ENCODE measurements around the gene MSMB. TPM values are rescaled to one million over a fixed set of nuclear protein-coding genes. Genes with fewer than 3 reads are reported as not detected.
"Not testable (repeated sequence)": the region's sequence is repeated elsewhere in the genome, so short reads cannot be mapped to it uniquely, and the experiment has no call there.

The MSMB gene
- total RNA-seq, 2 donors from 2014 or later, result not detected

DNA sequence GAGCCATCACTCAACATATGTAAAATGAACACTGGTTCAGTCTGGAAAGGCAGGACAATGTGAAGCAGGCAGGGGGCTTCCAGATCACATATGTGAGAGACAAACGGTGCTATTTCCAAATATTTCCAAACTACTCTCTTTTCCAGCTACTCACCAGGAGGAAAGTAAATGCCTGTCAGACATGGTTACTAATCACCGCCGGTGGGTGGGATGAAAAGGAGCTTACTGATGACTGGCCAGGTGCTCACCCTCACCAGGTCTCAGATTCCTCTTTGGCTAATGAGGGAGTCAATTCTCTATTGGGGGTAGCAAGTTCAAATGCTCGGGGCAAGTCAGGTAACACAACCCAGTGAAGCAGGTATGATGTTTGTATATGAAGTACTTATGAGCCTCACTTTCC is 9.7 kb upstream of the MSMB start:
- Histone ChIP-seq H3K4me3 (no peak overlapping the region), H3K9me3 (no peaks in the 10 kb centered on the region), H3K9ac (ENCODE audit: low read depth in 2 of 2, low read length in 2 of 2) (no peak overlapping the region), H3K27me3 (no peaks in the 10 kb centered on the region), H3K36me3 (no peaks in the 10 kb centered on the region), H3K4me1 (no peaks in the 10 kb centered on the region), H3K27ac (no peak overlapping the region)
- DNase-seq, result no peak
- TF ChIP-seq, protein P1, sequence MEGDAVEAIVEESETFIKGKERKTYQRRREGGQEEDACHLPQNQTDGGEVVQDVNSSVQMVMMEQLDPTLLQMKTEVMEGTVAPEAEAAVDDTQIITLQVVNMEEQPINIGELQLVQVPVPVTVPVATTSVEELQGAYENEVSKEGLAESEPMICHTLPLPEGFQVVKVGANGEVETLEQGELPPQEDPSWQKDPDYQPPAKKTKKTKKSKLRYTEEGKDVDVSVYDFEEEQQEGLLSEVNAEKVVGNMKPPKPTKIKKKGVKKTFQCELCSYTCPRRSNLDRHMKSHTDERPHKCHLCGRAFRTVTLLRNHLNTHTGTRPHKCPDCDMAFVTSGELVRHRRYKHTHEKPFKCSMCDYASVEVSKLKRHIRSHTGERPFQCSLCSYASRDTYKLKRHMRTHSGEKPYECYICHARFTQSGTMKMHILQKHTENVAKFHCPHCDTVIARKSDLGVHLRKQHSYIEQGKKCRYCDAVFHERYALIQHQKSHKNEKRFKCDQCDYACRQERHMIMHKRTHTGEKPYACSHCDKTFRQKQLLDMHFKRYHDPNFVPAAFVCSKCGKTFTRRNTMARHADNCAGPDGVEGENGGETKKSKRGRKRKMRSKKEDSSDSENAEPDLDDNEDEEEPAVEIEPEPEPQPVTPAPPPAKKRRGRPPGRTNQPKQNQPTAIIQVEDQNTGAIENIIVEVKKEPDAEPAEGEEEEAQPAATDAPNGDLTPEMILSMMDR (IDR thresholded peaks at IDR 0.05), result no peak
- intact Hi-C loops (cut with DNase I), result no loop called here

DNA sequence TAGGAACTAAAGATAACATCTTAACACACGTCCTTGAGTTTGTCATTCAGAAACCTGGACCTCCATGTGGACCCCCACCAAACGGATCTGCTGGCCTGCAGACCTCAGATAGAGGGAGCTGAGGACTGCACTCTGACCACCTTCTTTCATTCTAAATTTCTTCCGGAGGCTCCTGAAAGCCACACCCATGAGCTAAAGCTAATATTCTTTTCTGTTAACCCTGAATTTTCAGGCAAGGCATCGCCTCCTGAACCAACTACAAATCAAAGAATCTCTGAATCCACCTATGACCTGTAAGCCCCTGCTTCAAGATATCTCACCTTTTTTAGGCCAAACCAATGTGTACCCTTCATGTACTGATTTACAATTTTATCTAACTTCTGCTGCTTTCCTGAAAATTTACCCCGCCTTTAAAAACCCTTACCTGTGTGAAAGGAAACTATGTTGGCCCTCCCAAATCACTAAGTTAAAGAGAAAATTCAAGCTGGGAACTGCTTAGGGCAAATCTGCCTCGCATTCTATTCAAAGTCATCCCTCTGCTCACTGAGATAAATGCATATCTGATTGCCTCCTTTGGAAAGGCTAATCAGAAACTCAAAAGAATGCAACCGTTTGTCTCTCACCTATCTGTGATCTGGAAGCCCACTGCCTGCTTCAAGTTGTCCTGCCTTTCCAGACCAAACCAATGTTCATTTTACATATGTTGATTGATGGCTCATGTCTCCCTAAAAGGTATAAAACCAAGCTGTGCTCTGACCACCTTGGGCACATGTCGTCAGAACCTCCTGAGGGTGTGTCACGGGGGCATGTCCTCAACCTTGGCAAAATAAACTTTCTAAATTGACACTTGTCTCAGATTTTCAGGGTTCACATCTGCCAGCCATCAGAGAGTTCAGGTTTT is 7.7 kb upstream of the MSMB start:
- Histone ChIP-seq H3K9ac (ENCODE audit: low read depth in 2 of 2, low read length in 2 of 2) (no peak overlapping the region), H3K36me3 (no peaks in the 10 kb centered on the region), H3K27me3 (no peaks in the 10 kb centered on the region), H3K9me3 (no peaks in the 10 kb centered on the region), H3K4me1 (no peaks in the 10 kb centered on the region), H3K4me3 (no peak overlapping the region), H3K27ac (no peak overlapping the region)
- TF ChIP-seq, protein P1 (IDR thresholded peaks at IDR 0.05), result no peak
- DNase-seq, result no peak
- intact Hi-C loops (cut with DNase I), result no loop called here

DNA sequence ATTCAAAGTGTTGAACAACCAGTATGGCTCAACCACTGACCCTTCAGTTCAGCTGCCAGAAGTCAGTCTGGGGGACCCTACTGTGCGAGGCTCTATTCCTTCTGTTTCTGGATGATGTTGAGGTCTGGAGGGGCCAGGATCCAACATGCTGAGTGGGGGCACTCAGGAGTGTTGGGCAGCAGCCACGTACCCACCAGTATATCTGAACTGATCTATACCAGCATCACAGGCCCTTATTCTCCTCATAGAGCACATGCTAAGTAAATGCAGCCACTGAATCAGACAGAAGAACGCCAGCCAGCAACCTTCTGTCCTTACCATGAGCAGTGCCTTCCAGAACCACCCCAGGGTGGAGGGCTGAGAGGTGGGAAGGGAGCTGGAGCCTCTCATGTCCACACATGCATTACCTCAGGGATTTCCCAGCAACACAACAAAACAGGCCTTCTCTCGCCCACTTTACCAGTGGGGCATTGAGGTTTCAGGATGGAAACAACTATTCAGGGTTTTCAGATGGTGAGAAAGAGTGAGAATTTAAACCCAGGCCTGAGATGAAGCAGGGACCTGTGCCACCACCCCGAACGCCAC is 6.8 kb upstream of the MSMB start:
- Histone ChIP-seq H3K27ac (no peak overlapping the region), H3K36me3 (no peaks in the 10 kb centered on the region), H3K9ac (ENCODE audit: low read depth in 2 of 2, low read length in 2 of 2) (no peak overlapping the region), H3K4me1 (no peaks in the 10 kb centered on the region), H3K4me3 (no peak overlapping the region), H3K9me3 (no peaks in the 10 kb centered on the region), H3K27me3 (no peaks in the 10 kb centered on the region)
- TF ChIP-seq, protein P1 (IDR thresholded peaks at IDR 0.05), result no peak
- DNase-seq, result no peak
- intact Hi-C loops (cut with DNase I), result no loop called here

DNA sequence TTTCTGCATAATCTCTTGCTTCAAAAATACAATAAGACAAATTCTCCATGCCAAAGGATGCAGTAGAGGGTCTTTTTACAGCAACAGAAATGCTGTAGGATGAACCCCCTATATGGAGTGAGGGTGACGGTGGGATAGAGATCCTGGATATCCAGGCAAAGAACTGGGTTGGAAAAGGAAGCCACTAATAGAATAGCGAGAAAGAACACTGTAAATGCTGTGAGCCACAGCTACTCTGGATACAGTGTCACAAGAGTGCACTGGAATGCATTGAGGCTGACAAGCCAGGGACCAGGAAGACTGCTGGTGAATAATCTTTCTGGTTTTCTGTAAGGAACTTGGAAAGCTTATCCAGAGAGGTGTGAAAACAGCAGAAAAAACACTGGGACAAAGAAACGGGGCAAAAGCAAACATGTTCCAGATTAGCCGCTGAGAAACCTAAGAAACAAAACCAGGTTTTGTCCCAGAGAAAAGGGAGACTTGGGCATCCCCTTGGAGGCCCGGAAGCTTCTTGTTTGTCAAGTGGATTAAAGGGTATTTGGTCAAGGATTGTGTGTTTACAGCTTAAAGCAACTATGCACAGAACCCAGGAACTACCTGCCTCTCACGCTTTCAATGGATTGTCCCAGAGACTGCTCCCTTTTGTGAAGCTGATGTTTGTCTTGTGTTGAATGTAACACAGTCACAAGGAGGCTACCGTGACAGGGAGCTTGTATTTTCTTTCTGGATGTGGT is 6.2 kb upstream of the MSMB start:
- no peak for DNase-seq
- Histone ChIP-seq H3K9ac (ENCODE audit: low read depth in 2 of 2, low read length in 2 of 2) (no peak overlapping the region), H3K36me3 (no peaks in the 10 kb centered on the region), H3K9me3 (no peaks in the 10 kb centered on the region), H3K27me3 (no peaks in the 10 kb centered on the region), H3K4me3 (no peak overlapping the region), H3K4me1 (no peaks in the 10 kb centered on the region), H3K27ac (no peak overlapping the region)
- intact Hi-C loops (cut with DNase I), result no loop called here
- TF ChIP-seq, protein P1 (IDR thresholded peaks at IDR 0.05), result no peak

DNA sequence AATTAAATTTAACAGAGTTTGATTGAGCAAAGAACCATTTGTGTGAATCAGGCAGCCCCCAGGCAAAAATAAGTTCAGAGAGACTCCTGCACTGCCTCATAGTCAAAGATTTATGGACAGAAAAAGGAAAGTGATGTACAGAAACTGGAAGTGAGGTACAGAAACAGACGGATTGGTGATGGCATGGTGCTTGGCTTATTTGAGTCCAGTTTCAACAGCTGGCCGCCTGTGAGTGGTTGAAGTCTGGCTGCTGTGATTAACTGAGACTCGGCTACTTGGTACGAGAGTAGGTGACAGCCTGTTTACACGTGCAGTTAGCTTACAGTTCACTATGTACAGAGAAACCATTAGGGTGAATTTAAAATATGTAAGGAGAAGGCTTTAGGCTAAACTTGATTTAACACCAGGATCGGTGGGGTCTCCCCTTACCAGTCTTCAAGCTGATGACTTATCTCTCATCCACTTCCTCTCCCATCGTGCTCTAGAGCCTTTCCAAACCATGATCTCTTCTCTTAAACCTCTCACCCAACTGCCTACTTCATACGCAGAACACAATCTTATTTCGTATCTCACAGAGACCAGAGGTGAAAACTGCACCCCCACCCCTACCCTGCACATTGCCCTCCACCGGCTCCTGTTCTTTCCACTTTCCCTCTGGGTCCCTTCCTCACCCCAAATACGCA is 5.0 kb upstream of the MSMB start:
- TF ChIP-seq, protein P1 (IDR thresholded peaks at IDR 0.05), result no peak
- intact Hi-C loops (cut with DNase I), result no loop called here

DNA sequence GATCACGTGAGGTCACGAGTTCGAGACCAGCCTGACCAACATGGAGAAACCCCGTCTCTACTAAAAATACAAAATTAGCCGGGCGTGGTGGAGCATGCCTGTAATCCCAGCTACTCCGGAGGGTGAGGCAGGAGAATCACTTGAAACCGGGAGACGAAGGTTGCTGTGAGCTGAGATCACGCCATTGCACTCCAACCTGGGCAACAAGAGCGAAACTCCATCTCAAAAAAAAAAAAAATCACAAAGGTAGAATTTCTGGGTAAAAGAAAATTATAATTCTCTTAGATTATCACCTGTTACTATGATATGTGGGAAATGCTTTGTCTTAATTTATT is 3.4 kb upstream of the MSMB start:
- H3K36me3 ChIP-seq; DNase-seq; H3K4me1 ChIP-seq; intact Hi-C loops (cut with DNase I); H3K9ac ChIP-seq (ENCODE audit: low read depth in 2 of 2, low read length in 2 of 2); H3K9me3 ChIP-seq; H3K4me3 ChIP-seq; H3K27me3 ChIP-seq; H3K27ac ChIP-seq: not testable (repeated sequence)

More for the DNA sequence above, 5.0 kb upstream of the MSMB start:
- Histone ChIP-seq H3K9me3 (no peaks in the 10 kb centered on the region), H3K4me3 (no peak overlapping the region), H3K36me3 (no peaks in the 10 kb centered on the region), H3K9ac (ENCODE audit: low read depth in 2 of 2, low read length in 2 of 2) (no peak overlapping the region), H3K27ac (no peak overlapping the region), H3K27me3 (no peaks in the 10 kb centered on the region), H3K4me1 (no peaks in the 10 kb centered on the region)
- no peak for DNase-seq

Data from colonic mucosa (tissue), 4 donors.